ENCODE data around the gene WDR5. TPM values are rescaled to one million over a fixed set of nuclear protein-coding genes. Genes with fewer than 3 reads are reported as not detected.
"Not testable (repeated sequence)": the region's sequence is repeated elsewhere in the genome, so short reads cannot be mapped to it uniquely, and the experiment has no call there.

WDR5 gene
- total RNA-seq, 1 experiment from 2014 or later: 76.4 TPM

GRCh38 chr9:134099123-134099761 lies 36.6 kb upstream of the WDR5 start:
- intact Hi-C loops (cut with micrococcal nuclease; ENCODE audit: unreplicated experiment): no loop called here
- Histone ChIP-seq H3K27me3 (replicated peaks; ENCODE audit: insufficient read depth, low read depth, low read length, poor library complexity) (peaks cover 11% of the 10 kb centered on the region), H3K27ac (ENCODE audit: low read depth, low read length, poor library complexity, severe bottlenecking) (no peak overlapping the region), H3K4me3 (ENCODE audit: low read depth, low read length, poor library complexity, severe bottlenecking) (no peak overlapping the region), H3K9me3 (ENCODE audit: low read depth, low read length, poor library complexity, severe bottlenecking) (no peaks in the 10 kb centered on the region), H3K36me3 (ENCODE audit: insufficient read depth, low read length, poor library complexity, severe bottlenecking) (no peaks in the 10 kb centered on the region), H3K4me1 (ENCODE audit: insufficient read depth, low read length, poor library complexity, severe bottlenecking) (no peaks in the 10 kb centered on the region)
- ChIA-PET POLR2A (ENCODE audit: low non-redundant PET) (no interaction called here), CTCF (no interaction called here)
- no peak for TF ChIP-seq EZH2 (IDR thresholded peaks at IDR 0.05; ENCODE audit: borderline replicate concordance, low read depth, low read length, poor library complexity, severe bottlenecking)
- TF ChIP-seq CTCF (conservative IDR thresholded peaks at IDR 0.05; ENCODE audit: low read depth, low read length): peak; percentile 71
- BruUV-seq (replicated peaks): no TSS peak
- peak; percentile 48 for DNase-seq (ENCODE audit: low spot score)

DNA sequence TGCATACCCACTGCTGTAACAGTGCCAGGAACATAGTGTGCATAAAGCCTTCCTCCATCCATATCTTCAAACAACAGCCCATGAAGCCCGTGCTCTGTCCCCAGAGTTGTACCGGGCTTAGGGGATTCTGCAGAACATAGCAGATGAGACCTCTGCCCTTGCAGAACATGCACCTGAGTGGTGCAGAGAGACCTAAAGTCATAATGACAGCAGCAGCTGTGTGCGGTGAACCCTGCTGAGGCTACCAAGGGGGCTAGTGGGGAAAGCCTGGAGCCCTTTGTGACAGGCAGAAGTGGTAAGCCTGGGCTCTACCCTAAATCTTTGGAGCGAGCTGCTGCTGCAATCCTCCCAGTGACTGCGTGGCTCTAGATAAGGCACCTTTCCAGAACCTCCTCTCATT lies 35.8 kb upstream of the WDR5 start:
- TF ChIP-seq EZH2 (IDR thresholded peaks at IDR 0.05; ENCODE audit: borderline replicate concordance, low read depth, low read length, poor library complexity, severe bottlenecking): no peak
- TF ChIP-seq CTCF (conservative IDR thresholded peaks at IDR 0.05; ENCODE audit: low read depth, low read length): no peak
- Histone ChIP-seq H3K36me3 (ENCODE audit: insufficient read depth, low read length, poor library complexity, severe bottlenecking) (no peaks in the 10 kb centered on the region), H3K27me3 (replicated peaks; ENCODE audit: insufficient read depth, low read depth, low read length, poor library complexity) (peaks cover 11% of the 10 kb centered on the region), H3K9me3 (ENCODE audit: low read depth, low read length, poor library complexity, severe bottlenecking) (no peaks in the 10 kb centered on the region), H3K27ac (ENCODE audit: low read depth, low read length, poor library complexity, severe bottlenecking) (no peak overlapping the region), H3K4me1 (ENCODE audit: insufficient read depth, low read length, poor library complexity, severe bottlenecking) (no peaks in the 10 kb centered on the region), H3K4me3 (ENCODE audit: low read depth, low read length, poor library complexity, severe bottlenecking) (no peak overlapping the region)
- no peak for DNase-seq (ENCODE audit: low spot score)
- ChIA-PET CTCF (no interaction called here), POLR2A (ENCODE audit: low non-redundant PET) (no interaction called here)
- no TSS peak for BruUV-seq (replicated peaks)
- intact Hi-C loops (cut with micrococcal nuclease; ENCODE audit: unreplicated experiment): no loop called here

DNA sequence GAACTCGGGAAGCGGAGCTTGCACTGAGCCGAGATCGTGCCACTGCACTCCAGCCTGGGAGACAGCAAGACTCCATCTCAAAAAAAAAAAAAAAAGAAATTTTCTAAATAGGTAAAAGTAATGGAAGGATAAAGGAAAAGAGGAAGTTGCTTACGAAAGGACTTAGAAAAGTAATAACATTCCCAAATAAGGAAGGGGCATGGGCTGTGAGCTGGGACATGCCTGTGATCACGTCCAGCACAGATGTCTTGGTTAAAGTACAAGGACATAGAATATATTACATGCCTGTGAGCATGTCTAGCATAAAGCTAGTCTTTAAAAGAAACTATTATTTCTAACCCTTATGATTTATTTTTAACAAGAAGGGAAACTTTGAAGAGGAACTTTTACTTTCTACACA lies 34.7 kb upstream of the WDR5 start:
- H3K27ac ChIP-seq (ENCODE audit: low read depth, low read length, poor library complexity, severe bottlenecking); BruUV-seq (replicated peaks); H3K36me3 ChIP-seq (ENCODE audit: insufficient read depth, low read length, poor library complexity, severe bottlenecking); CTCF ChIA-PET; DNase-seq (ENCODE audit: low spot score); H3K4me1 ChIP-seq (ENCODE audit: insufficient read depth, low read length, poor library complexity, severe bottlenecking); intact Hi-C loops (cut with micrococcal nuclease; ENCODE audit: unreplicated experiment); H3K9me3 ChIP-seq (ENCODE audit: low read depth, low read length, poor library complexity, severe bottlenecking); POLR2A ChIA-PET (ENCODE audit: low non-redundant PET); H3K4me3 ChIP-seq (ENCODE audit: low read depth, low read length, poor library complexity, severe bottlenecking): not testable (repeated sequence)
- H3K27me3 ChIP-seq (replicated peaks; ENCODE audit: insufficient read depth, low read depth, low read length, poor library complexity): peaks cover 11% of the 10 kb centered on the region

DNA sequence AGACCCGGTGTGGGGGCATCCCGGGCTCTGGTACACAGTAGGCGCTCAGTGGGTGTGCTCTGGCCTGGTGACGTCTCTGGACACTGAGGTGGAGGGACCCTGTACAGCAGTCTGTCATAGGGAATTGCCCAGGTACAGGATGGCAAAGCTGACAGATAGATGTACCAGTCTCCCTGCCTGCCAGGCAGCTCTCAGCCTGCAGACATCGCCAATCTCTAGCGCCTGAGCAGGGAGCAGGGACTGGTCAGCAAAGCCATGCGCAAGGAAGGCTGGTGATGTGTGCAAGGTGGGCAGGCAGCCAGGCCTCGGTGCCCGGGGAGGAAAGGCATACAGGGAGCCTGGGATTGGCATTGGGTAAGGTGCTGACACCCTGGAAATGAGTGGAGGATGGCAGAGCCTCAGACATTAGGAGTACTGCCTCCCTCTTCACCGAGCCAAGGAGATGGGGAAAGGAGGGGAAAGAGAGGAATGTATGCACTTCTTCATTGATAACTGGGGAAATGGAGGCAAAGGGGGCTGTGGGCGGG lies 34.2 kb upstream of the WDR5 start:
- intact Hi-C loops (cut with micrococcal nuclease; ENCODE audit: unreplicated experiment): no loop called here
- H3K36me3 ChIP-seq (ENCODE audit: insufficient read depth, low read length, poor library complexity, severe bottlenecking): no peaks in the 10 kb centered on the region
- no peaks in the 10 kb centered on the region for H3K9me3 ChIP-seq (ENCODE audit: low read depth, low read length, poor library complexity, severe bottlenecking)
- DNase-seq (ENCODE audit: low spot score): no peak
- TF ChIP-seq CTCF (conservative IDR thresholded peaks at IDR 0.05; ENCODE audit: low read depth, low read length): no peak
- TF ChIP-seq EZH2 (IDR thresholded peaks at IDR 0.05; ENCODE audit: borderline replicate concordance, low read depth, low read length, poor library complexity, severe bottlenecking): no peak
- CTCF ChIA-PET: no interaction called here
- no peak overlapping the region for H3K27ac ChIP-seq (ENCODE audit: low read depth, low read length, poor library complexity, severe bottlenecking)
- BruUV-seq (replicated peaks): no TSS peak
- POLR2A ChIA-PET (ENCODE audit: low non-redundant PET): no interaction called here
- H3K4me1 ChIP-seq (ENCODE audit: insufficient read depth, low read length, poor library complexity, severe bottlenecking): no peaks in the 10 kb centered on the region
- no peak overlapping the region for H3K4me3 ChIP-seq (ENCODE audit: low read depth, low read length, poor library complexity, severe bottlenecking)
- H3K27me3 ChIP-seq (replicated peaks; ENCODE audit: insufficient read depth, low read depth, low read length, poor library complexity): peaks cover 11% of the 10 kb centered on the region

All from A673 (cell line).